Cardiac muscle cell (in vitro differentiated cells and primary cell): ENCODE measurements around the gene LIF. TPM values are rescaled to one million over a fixed set of nuclear protein-coding genes. Genes with fewer than 3 reads are reported as not detected.
A peak's percentile ranks its signal among the peaks of the same experiment; 100 is the strongest.

Experiments used
- DNase-seq, 2 donors: peaks; one replicate each; pipeline versions ENCODE4 v3.0.0 to v3.0.0-alpha.2; 2010 to 2017; ENCODE audit warnings: low read depth in 1 of 2, low spot score in 1 of 2
- H3K27ac ChIP-seq: fragments of 200-600 bp; sonication (generic); 2 replicates; pipeline ENCODE4 v1.5.1; 2016
- H3K27me3 ChIP-seq: fragments of 200-600 bp; sonication (generic); 2 replicates; pipeline ENCODE4 v1.6.0; 2016; ENCODE audit warnings: control low read depth
- H3K36me3 ChIP-seq: fragments of 200-600 bp; sonication (generic); 2 replicates; pipeline ENCODE4 v1.5.1; 2016; ENCODE audit warnings: control low read depth
- H3K4me1 ChIP-seq: fragments of 200-600 bp; sonication (generic); 2 replicates; pipeline ENCODE4 v1.8.1; 2017; ENCODE audit warnings: low read depth, mild to moderate bottlenecking, mixed run types
- H3K4me3 ChIP-seq: fragments of 200-600 bp; sonication (generic); 2 replicates; pipeline ENCODE4 v1.5.1; 2016; ENCODE audit warnings: mild to moderate bottlenecking
- H3K9me3 ChIP-seq: fragments of 200-600 bp; sonication (generic); 2 replicates; pipeline ENCODE4 v1.5.1; 2017; ENCODE audit warnings: low read depth, mild to moderate bottlenecking, control low read depth
- polyA plus RNA-seq: library from polyadenylated mRNA; unstranded; fragments of >200 nt; fragmentation: Nextera tagmentation; extraction: Ambion mirVana; gene quantifications from 2 replicates; pipeline ENCODE4 v1.2.1, GENCODE V29; 2016
- total RNA-seq: library from RNA; depleted of rRNA; stranded (reverse); fragments of >200 nt; gene quantifications from 2 replicates; pipeline ENCODE4 v1.2.3, GENCODE V29; 2016
- TF ChIP-seq, protein P1 (sequence below): IDR thresholded peaks from 2 replicates; pipeline ENCODE4 v1.5.1; 2012; ENCODE audit warnings: low read depth, mild to moderate bottlenecking, low read length

LIF gene
- total and polyA plus RNA-seq, 2 experiments from 2014 or later = 1.0 to 1.7 TPM

DNA sequence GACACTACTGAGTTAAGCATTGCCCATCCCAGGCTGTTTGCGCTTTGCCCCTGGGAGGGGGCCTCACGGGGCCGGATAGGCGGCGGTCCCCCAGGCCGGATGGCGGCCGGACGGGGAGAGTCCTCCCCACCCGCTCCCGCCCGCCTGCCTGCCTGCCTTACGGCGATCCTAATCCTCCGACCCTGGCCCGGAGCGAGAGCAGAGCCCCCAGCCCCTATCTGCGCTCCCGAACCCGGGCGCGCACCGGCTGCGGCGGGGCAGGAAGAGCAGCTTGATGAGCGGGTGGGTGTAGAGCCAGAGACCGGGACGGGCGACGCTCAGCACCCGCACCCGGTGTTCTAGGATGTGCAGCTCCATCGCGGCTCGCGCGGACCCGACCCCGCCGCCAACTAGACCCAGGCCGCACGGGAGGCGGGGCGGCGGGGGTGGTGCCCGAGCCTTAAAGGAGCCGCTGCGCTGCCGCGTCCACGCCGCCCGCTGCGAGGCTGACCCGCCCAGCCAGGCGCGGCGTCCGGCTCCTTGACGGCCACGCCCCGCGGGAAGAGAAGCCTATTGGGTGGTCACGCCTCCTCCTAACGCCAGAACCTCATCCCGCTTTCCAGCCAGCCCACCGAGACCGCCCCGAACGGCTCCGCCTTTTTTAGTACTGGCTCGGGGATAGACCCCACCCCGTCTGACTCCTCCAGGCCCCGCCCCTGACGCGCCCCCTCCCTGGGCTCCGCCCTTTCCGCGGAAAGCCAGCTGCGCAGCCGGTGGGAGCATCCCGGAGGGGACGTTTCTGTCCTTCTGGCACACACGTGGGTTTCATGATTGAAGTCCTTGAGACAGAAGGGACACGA lies 42.8 kb upstream of the LIF start, which contains the start of gene CASTOR1:
CASTOR1 (minus strand) TSS at position 365 of the 839 bp plus-strand sequence; CDS start at position 357, 8 bp downstream.
- TF ChIP-seq, protein P1, sequence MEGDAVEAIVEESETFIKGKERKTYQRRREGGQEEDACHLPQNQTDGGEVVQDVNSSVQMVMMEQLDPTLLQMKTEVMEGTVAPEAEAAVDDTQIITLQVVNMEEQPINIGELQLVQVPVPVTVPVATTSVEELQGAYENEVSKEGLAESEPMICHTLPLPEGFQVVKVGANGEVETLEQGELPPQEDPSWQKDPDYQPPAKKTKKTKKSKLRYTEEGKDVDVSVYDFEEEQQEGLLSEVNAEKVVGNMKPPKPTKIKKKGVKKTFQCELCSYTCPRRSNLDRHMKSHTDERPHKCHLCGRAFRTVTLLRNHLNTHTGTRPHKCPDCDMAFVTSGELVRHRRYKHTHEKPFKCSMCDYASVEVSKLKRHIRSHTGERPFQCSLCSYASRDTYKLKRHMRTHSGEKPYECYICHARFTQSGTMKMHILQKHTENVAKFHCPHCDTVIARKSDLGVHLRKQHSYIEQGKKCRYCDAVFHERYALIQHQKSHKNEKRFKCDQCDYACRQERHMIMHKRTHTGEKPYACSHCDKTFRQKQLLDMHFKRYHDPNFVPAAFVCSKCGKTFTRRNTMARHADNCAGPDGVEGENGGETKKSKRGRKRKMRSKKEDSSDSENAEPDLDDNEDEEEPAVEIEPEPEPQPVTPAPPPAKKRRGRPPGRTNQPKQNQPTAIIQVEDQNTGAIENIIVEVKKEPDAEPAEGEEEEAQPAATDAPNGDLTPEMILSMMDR = no peak
- H3K27ac ChIP-seq = no peak within 1 kb of the TSS
- no peaks in the 10 kb centered on the region for H3K9me3 ChIP-seq
- no peaks in the 10 kb centered on the region for H3K36me3 ChIP-seq
- H3K4me3 ChIP-seq = peak within 1 kb of the TSS; percentile 60
- H3K4me1 ChIP-seq = peaks cover 13% of the 10 kb centered on the region
- no peaks in the 10 kb centered on the region for H3K27me3 ChIP-seq
- peak; percentile 99 for DNase-seq

DNA sequence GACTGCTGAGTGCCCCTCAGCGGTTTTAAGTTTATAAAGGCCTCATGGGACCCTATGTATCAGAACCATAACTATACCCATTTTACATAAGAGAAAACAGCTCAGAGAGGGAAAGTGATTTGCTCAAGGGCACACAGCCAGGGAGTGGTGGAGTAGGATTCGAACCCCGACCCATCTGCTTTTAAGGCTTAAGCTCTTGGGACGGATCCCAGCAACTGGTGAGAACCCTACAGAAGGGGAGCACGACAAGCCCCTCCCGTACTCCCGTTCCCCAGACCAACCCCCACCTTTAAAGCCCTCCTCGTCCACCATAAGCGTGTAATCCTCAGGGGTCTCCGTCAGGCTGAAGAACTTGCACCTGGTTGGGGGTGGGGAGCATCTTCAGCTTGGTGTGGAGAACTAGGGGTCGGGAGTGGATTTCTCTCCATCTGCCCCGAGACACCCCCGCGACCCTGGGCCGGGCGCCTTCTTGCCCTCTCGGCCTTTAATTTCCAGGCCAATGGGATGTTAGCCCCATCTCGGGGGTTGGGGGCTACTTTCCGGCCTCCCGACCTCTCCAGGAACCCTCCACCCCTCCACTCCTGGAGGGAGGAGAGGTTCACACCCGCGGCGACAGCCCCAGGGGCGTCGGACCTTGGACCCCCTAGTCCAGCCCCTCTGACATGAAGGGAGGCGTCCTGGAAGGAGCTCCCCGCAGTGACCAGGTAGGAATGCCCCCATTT lies 42.0 kb upstream of the LIF start:
- Histone ChIP-seq H3K36me3 (no peaks in the 10 kb centered on the region), H3K4me3 (peak overlapping the region; percentile 60), H3K4me1 (peaks cover 13% of the 10 kb centered on the region), H3K9me3 (no peaks in the 10 kb centered on the region), H3K27ac (no peak overlapping the region), H3K27me3 (no peaks in the 10 kb centered on the region)
- no peak for DNase-seq
- TF ChIP-seq, protein P1 = no peak

DNA sequence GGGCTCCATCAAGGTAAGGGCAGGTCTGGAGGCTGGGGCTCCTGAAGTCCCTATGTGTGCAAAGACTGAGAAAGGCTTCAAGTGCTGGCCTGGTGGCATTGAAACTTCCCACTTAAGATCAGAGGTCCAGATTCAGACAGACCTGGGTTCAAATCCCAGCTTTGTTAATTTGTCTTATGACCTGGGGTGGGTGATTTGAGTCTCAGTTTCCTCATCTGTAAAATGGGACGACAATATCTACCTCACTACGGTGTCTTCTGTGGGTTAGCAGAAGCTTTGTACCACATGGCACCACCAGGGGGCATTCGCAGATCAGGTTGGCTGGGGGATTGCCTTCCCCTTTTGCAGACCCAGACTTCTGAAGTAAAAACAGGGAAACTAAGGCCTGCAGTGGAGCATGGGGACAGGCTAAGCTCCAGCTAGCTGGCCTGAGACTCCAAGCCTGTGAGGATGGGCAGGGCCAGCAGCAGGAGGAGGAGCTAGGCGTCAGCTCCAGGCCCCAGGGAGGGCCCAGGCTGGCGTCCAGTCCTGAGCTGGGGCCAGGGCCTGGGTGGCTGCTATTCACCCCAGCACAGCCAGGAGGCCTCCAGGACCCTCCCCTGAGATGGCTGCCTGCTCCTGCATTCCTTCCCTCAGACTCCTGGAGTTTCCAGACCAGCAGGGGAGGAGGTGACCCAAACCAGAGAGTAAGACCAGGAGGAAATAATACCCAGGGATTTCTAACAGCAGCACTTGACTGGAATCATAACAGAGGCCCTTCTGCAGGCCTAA lies 41.3 kb upstream of the LIF start:
- H3K9me3 ChIP-seq = no peaks in the 10 kb centered on the region
- TF ChIP-seq, protein P1 = peak; percentile 64
- no peaks in the 10 kb centered on the region for H3K36me3 ChIP-seq
- H3K27me3 ChIP-seq = no peaks in the 10 kb centered on the region
- H3K27ac ChIP-seq = no peak overlapping the region
- peak; percentile 91 to 97 for DNase-seq
- peak overlapping the region; percentile 60 for H3K4me3 ChIP-seq
- H3K4me1 ChIP-seq = peaks cover 13% of the 10 kb centered on the region

DNA sequence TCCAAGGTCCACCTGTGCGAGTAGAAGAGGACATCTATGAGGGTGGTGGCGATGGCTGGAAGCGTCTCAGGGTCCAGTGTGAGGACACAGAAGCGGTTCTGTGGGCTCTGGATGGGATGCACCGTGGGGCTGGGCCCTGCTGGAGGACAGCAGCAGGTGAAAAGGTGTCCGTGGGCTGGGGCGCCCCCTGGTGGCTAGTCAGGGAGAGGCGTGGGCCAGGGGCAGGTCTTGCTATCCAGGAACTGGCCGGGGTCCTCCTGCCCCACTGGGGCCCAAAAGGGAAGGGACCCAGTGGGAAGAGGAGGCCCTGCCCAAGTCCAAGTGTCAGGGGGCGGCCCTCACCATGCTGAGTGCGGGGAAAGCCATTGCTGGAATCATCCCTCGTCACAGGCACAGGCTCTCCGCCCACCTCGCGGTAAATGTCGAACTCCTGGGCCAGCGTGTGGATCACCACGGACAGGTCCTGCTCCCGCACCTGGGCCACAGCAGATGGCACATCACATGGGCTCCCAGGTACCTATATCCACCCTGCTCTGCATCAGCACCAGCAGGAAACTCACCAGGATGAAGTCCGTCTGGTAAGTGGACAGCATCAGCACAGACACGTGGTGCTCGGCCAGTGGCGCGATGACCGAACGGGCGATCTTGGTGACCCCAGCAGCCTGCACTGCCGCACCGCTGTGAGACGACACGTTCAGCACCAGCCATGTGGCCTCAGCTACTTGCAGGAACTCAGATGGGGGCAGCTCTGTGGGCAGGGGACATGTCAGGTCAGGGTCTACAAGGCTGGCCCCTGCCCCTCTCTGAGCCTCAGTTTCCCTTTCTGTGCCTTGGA lies 40.5 kb upstream of the LIF start:
- H3K27ac ChIP-seq = no peak overlapping the region
- peaks cover 13% of the 10 kb centered on the region for H3K4me1 ChIP-seq
- no peaks in the 10 kb centered on the region for H3K36me3 ChIP-seq
- TF ChIP-seq, protein P1 = peak; percentile 90
- DNase-seq = peak; percentile 62 to 64
- H3K9me3 ChIP-seq = no peaks in the 10 kb centered on the region
- no peaks in the 10 kb centered on the region for H3K27me3 ChIP-seq
- no peak overlapping the region for H3K4me3 ChIP-seq
